Kidney epithelial cell (primary cell): Measurements from ENCODE around the gene ARMC2. TPM values are rescaled to one million over a fixed set of nuclear protein-coding genes. Genes with fewer than 3 reads are reported as not detected.

Experiments used
- DNase-seq: peaks from one replicate; pipeline ENCODE4 v3.0.0-alpha.2; 2010; ENCODE audit warnings: low read depth
- H3K27me3 ChIP-seq: 2 replicates; pipeline ENCODE4 v1.6.0; 2011; ENCODE audit warnings: low read length; ENCODE audit not compliant: control insufficient read depth, insufficient read depth
- H3K36me3 ChIP-seq: 2 replicates; pipeline ENCODE4 v1.5.1; 2011; ENCODE audit warnings: low read length; ENCODE audit not compliant: control insufficient read depth, insufficient read depth
- H3K4me3 ChIP-seq: 2 replicates; pipeline ENCODE4 v1.5.1; 2011; ENCODE audit warnings: low read depth, mild to moderate bottlenecking, control low read depth, low read length
- CTCF ChIP-seq: IDR thresholded peaks from 2 replicates; pipeline ENCODE4 v1.5.1; 2011; ENCODE audit warnings: mild to moderate bottlenecking, moderate library complexity, low read length, control low read depth, inconsistent platforms; ENCODE audit not compliant: insufficient read depth, poor library complexity, severe bottlenecking
- total RNA-seq: library from RNA; depleted of rRNA; stranded (reverse); fragments of >200 nt; gene quantifications from 2 replicates; pipeline ENCODE4 v1.2.3, GENCODE V29; 2015

The ARMC2 gene
- total RNA-seq, 1 donor from 2014 or later, result 1.1 TPM

GRCh38 chr6:109019911-109020310 is 171.7 kb downstream of the ARMC2 start:
- no peak for DNase-seq
- no peaks in the 10 kb centered on the region for H3K27me3 ChIP-seq
- H3K4me3 ChIP-seq, result no peak overlapping the region
- no peak for TF ChIP-seq CTCF
- H3K36me3 ChIP-seq, result no peaks in the 10 kb centered on the region

GRCh38 chr6:109021870-109022269 is 173.6 kb downstream of the ARMC2 start:
- no peaks in the 10 kb centered on the region for H3K27me3 ChIP-seq
- no peaks in the 10 kb centered on the region for H3K36me3 ChIP-seq
- TF ChIP-seq CTCF, result no peak
- H3K4me3 ChIP-seq, result no peak overlapping the region
- no peak for DNase-seq

GRCh38 chr6:109023356-109023925 is 175.2 kb downstream of the ARMC2 start:
- Histone ChIP-seq H3K36me3 (no peaks in the 10 kb centered on the region), H3K4me3 (no peak overlapping the region), H3K27me3 (no peaks in the 10 kb centered on the region)
- no peak for TF ChIP-seq CTCF
- no peak for DNase-seq

Other genes with a start within 250 kb of the ARMC2 start
- 10.3 and 13.2 TPM in 2 replicates for gene SESN1, start 246.4 kb downstream of the ARMC2 start, total RNA-seq
- 15.6 and 16.7 TPM in 2 replicates for gene CEP57L1, start 247.1 kb downstream of the ARMC2 start, total RNA-seq